Measurements from ENCODE around the gene FZD4.
A peak's percentile ranks its signal among the peaks of the same experiment; 100 is the strongest.
"Not testable (repeated sequence)": the region's sequence is repeated elsewhere in the genome, so short reads cannot be mapped to it uniquely, and the experiment has no call there.

FZD4 gene

DNA sequence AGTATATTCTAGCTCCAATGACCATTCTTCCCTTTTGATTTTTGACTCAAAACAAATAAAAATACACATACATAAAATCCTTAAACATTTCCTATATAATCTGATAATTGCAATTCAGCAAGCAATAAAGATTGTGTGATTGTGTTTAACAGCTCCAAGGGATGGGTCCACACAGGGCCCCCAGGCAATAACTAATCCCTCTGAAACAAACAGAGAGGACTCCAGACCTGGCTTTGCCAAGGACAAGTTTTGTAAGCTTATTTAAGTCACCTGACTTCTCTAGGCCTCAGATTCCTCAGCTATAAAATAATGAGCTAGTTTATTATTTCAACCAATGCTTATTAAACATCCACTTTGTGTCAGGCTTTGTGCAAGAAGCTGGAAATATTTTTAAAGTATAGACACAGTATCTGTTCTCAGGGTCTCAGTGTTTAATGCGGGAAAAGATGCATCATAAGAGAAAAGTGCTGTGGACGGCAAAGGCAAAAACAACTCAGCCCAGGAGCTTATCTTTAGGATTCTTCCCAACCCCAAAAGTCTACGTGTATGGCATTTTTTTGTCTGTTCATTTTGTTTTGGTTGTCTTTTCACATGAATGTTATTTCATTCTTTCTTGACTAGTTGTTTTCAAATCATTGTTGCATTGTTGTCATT, 20.1 kb downstream of the FZD4 start:
- DNase-seq, result no peak

DNA sequence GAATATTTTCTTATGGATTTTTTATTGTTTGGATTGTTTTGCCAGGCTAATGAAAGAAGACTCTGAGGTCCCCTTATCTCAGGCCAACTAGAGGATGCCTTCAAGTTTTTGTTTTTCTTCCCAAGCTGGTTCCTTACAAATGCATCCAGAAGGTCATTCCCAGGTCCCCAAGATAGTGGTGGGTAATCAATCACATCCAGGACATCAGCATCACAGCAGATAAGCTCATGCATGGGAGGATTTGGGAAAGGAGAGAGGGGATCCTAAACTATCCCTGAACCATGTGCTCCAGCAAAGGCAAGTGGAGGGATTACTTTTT, 20.7 kb downstream of the FZD4 start:
- DNase-seq, result no peak

DNA sequence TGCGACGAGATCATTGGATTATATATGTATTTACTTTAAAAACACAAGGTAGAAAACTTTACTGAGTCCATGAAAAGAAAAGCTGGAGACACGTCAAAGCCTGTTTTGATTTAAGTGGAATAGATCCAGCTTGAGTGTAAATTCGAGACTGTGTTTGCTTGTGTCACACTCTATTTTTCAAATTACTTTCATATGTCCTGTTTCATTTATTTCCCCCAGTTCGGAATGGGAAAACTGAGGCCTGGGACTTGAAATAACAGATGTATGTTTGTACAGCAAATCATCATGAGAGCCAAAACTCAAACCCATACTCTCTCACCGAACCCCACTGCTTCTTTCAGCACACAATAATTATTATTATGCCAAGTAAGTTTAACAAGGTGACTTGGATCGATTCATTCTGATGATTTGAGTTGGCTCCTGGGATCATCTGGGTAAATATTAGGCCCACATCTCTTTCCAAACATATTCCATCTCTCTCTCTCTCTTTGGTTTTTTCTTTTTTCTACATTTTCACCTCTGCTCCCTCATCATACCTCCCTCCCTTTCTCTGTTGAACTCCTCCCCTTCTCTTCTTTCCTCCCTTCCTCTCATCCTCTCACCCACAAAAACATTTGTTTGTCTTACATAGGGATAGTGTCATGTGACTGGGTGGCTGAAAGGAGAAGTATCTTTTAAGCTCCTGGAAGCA, 21.2 kb downstream of the FZD4 start:
- DNase-seq, result no peak

DNA sequence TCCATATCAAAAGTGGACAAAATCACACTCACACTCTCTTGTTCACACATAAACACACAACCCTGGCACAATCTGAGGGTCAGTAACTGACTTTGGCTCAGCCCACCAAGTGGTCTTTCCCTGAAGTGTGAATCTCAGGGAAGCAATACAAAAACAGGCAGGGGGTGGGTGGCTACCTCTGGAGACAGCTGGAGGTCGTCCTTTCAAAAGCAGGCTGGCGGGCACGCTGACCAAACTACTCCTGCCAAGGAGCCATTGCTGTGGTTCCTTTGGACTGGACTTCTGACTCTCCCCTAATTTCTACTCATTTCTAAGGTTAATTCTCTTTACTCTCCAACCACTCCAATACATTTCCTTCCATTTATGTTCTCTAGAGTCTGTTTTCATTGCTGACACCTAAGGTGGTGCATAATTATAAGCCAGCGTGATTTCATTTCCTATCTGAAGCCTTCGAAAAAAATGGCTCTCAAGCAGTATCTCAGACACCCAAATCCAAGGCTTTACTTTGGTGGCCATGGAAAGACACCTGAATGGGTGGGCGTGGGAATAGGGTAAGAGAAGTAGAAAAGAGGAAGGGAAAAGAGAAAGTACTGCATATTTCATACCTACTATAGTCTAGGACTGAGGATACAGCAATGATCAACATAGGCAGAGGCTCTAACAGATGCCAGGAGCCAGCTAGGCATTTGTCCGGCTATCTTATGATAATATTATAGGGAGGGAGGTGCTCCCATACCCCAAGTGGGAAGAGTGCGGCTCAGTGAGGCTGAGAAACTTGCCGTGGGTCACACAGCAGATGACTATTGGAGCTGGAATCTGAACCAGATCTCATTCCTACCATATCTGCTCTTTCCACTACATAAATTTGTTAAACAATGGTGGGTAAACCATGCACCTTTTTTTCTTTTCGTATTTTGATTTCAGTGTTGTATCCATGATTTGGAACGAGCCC, 22.0 kb downstream of the FZD4 start:
- no peak for DNase-seq

DNA sequence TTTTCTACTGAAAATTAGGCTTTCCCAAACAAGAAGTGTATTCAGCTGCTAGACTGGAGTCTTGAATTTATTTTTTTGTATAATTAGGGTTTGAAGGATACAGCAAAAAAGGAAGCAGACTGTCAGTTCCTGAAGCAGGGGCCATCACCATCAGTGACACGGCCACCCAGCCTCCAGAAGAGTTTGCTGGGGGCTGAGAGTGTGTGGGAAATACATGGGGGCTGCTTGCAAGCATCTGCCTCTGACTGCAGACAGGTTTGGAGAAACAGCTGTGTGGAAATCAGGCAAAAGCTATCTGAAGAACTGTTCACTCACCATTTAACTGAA, 23.0 kb downstream of the FZD4 start:
- no peak for DNase-seq

DNA sequence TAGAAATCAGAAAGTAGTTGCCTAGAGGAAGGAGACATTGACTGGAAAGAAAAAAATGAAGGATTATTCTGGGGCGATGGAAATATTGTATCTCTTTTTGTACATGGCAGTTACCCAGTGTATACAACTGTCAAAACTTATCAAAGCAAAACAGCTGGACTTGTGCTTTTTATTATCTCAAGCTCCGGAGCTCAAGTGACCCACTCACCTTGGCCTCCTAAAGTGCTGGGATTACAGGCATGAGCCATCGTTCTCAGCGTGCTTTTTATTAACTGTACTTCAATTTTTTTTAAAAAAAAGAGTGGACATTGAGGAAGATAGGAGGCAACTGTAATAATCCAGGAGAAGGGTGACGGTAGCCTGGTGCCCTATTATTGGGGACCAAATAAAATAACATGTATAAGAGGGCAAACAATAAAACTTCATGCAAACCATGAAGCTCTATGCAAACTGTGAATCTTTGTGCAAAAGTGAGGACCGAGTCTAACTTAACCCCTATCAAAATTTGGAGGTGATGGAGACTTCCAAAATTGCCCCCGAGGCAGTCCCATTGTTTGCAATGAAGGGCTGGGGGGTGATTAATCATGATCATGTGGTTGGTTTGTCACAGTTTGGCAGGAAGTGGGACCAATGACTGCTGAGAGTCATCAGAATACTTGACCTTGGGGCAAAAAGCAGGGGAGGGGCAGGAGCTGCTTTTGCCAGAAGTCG, 23.5 kb downstream of the FZD4 start:
- DNase-seq, result no peak

DNA sequence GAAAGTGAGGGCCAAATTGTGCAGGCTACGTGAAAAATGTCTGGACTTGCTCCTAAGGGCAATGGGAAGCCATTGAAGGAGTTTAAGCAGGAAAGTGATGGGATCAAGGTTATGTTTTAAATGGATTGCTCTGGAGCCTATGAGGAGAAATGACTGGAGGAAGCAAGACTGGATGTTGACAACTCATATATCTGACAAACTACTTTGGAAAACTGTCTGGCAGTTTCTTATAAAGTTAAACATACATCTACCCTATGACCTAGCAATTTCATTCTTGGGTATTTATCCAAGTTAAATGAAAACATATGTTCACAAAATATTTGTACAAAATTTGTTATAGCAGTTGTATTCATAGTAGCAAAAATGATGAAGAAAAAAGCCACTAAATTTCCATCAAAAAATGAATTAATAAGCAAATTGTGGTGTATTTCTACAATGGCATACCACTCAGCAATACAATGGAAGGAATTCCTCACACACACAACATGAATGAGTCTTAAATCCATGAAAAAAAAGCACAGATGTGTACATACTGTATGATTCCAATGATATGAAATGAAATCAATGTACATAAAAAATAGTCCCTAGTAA, 24.1 kb downstream of the FZD4 start:
- DNase-seq, result no peak

DNA sequence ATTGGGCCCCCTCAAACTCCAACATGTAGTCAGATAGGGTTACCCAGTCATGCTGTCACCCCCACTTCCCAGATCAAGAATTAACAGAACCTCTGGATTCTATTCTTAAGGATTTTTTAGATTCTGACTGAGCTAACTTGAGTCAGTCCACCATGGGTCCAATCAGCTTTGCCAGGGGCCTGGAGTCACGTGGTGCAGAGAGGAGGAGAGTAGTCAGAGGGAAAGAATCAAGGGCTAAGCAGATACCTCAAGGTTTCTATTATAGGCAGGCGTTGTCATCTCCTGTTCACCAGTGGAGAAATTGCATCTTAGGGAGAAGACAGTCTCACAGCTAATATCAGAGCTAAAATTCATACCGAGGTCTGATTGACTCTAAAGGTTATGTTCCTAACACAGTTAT, 28.2 kb downstream of the FZD4 start:
- no peak for DNase-seq

DNA sequence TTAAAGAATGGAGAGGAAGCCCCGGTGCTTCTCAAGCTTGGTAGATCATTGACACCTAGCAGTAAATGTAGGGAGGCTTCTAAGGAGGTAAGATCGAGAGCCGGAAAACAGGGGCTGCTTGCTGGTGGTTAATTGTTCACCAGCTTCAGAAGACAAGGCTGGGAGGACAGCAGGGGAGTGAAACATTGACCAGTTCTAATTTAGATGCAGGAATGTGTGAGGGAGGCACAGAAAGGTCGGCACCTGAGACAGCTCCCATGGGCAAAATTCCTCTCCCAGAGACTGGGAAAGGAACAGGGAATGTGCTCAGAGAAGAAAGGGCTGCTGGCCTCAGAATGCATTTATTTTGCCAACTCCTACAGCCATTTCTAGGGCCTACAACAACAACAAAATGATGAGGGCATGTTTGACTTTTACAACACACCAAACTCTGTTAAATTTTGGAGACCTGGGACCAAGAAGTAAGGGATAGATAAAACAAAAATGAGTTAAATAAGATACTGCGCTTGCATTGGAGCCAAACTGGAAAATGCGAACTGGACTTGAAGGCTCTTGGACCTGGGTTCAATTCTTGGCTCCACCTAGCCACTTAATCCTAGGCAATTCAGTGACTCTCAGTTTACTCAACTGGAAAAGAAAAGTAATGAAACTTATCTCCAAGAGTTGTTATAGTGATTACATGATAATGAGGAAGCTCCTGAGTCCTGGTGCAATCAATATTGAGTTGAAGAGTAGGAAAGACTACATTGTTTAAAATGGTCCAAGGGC, 31.0 kb downstream of the FZD4 start:
- DNase-seq, result no peak

DNA sequence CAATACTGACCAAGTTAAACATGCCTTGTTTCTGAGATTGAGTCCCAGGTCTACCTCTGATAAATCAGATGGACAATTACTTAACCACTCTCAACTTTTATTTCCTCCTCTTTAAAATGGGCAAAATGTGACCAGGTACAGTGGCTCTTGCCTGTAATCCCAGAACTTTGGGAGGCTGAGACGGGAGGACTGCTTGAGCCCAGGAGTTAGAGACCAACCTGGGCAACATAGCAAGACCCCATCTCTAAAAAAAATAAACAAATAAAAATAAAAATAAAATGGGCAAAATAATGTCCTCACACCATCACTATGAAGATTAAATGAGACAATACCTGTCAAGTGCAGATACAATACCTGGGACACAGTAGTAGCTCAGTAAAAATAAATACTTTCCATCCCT, 33.0 kb downstream of the FZD4 start:
- no peak for DNase-seq

DNA sequence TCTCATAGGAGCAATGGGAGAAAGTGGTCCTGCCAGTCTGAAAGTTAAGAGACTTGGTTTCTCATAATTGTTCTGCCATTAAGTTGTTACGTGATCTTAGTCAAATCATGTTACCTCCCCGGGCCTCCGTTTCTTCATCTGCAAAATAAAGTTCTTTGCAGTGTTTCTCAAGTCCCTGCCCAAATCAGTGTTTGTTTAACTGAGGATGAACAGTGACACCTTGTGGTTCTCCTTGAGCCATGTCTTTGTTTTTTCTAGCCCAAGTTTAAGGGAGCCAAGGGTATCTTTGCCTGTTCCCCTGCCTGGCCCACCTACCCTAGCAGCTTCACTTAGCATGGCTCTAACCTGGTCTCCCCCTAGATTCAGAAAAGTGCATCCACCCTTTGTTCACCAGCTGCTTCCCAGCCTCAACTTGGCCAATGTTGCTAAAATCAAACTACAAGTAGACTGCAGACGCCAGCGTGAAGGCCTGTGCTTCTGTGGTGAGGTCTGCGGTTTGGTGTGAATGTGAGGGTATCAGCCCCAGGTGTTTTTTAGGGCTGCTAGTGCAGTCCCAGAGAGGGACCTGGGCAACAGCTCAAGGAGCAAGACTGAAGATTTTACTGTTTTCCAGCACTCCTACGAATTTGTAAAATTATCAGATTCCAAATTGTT, 35.5 kb downstream of the FZD4 start:
- peak; percentile 38 for DNase-seq

DNA sequence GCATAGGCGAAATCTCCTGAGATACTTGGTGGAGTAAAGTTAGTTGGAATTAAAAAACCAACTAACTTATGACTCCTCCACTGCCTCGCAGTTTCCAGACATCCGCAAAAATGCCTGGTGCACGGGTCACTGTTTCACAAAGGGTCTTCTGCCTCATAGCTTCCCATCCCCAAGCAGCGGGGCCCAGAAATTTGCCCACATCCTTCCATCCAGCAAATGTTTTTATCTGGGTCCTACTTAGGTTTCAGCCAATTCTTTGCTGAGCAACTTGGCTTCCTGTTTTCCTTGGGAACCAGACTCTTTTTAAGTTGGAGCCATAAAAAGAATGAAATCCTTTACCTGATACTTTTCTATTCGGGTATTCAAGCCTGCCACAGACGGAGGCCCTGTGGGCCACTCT, 36.2 kb downstream of the FZD4 start:
- no peak for DNase-seq

DNA sequence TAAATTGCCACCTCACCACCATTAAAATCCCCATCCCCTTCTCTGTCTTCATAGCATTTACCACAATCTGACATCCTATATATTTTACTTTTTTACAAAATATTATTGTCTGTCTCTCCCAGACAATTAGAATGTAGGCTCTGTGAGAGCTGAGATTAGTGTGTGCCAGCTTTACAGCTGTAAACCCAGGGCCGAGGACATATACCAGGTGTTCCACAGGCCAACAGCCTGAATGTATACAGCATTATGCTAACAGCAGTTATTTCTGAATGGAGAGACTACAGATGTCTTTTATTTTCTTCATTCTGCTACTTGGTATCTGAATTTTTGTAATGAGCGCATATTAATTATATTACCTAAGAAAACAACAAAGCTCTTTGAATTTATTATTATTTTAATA, 36.7 kb downstream of the FZD4 start:
- DNase-seq, result no peak

DNA sequence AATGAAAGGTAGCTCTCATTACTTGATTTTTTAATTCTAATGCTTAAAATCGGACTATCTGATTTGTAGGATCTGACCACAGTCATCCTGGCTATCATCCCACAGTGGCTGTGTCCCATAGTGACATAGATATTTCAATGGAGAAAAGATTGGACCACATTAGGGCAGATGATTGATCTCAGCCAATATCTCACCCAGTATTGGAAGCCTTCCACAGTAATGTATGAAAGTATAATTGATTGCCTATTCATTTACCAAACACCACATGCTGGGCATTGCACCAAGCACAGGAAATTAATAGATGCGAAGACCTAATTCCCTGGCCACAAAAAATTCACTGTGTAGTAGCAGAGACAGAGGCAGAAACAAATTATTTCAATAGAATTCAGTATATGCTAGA, 37.6 kb downstream of the FZD4 start:
- DNase-seq, result no peak

DNA sequence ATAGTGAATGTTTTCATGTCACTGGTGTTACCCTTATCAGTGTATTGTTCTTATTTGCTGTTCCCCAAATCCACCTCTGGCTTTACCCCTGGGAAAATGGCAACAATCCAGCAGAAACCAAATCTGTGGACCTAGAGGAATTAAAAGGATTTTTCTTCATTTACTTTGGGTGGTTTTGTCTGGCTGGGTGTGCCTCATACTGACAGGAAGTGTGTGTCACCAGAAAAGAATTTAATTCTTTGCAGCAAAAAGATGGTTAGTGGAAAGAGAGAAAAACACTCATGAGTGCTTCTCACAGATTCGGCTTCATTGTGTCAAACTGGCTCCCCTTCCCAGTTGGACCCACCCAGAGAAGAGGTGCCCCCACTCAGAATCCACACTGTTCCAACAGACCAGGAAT, 38.9 kb downstream of the FZD4 start:
- no peak for DNase-seq

DNA sequence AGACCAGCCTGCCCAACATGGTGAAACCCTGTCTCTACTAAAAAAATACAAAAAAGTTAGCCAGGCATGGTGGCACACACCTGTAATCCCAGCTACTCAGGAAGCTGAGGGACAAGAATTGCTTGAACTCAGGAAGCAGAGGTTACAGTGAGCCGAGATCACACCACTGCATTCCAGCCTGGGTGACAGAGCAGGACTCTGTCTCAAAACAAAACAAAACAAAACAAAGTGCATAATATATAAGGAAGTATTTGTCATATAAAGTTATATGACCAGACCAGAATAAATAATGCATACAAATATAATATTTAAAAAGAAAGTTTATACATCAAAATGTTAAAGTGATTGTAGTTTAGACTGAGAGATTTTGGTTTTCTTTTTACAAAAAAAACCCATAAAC, 39.3 kb downstream of the FZD4 start:
- not testable (repeated sequence) for DNase-seq

DNA sequence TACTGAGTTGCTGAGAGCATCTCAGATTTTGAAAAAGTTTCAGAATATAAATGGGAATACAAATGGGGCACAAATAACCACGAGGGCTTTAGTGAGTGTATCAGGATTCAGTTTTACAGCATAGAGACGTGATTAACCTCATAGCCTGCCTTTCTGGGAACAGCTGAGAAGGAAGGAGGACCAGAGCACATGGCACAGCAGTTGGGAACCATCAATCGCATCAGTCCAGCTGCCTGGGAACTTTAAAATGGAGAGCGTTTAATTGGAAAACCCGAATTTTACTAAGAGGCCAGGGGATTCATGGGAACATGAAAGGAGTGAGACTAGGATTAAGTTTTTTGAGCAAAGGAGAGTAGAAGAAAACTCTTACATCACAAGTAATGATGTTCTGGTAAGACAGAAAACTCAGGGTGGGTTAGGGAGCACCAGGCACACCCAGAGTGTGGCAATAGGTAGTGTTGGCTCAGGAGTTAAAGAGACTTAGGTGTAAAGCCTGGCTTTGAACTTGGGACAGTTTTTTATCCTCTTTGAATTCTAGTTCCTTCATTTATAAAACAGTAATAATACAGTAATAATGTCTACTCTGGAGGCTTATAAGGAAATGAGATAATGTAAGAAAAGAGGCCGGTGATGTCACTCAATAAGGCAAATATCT, 40.2 kb downstream of the FZD4 start:
- no peak for DNase-seq

DNA sequence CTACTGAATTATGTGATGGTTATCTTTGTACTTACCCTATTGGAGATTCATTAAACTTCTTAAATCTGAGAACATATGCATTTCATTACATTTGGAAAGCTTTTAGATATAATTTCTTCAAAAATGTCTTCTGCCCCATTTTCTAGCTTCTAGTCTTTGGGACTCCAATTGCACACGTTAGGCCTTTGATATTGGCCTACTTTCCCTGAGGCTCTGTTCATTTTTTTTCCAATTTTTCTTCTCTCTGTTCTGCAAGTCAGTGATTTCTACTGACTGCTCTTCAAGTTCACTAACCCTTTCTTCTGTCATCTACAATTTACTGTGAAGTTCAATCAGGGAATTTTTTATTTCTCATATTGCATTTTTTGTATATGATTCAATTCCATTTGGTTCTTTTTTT, 43.0 kb downstream of the FZD4 start:
- DNase-seq, result no peak

DNA sequence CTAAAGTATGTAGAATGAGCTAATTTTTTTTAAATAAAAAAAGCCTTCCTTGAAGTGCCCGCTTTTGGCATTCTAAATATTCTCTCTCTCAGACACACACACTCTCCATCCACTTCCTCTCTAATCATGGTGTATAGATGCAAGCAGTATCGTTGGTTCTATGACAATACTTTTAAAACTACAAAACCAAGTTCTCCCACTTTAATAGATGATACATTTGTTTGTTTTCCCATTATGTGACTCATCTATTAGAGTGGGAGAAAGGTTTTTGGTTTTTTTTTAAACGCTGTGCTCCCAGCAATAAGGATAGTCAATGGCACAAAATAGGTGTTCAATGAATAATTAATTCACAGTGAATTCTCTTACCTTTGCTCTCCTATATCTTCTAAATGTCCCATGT, 44.6 kb downstream of the FZD4 start:
- DNase-seq, result no peak

DNA sequence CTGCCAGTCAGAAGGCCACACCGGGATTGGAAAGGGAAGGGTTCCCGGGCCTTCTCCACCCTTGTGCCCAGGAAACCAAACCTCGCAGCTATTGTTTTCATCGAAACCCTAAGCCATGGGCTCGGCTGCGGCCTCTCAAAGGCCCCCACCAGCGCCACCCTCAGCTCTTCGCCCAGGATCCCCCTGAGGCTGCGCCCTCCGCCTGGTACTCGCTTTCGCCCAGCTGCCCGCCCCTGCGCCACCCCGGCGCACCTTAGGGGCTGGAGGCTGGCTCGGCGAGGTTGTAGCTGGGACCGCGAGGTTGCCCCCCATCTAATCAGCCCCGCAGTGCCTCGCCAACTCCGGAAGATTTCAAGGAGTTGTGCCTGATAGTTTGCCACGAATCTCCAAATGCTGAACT, 49.0 kb downstream of the FZD4 start:
- DNase-seq, result no peak

DNA sequence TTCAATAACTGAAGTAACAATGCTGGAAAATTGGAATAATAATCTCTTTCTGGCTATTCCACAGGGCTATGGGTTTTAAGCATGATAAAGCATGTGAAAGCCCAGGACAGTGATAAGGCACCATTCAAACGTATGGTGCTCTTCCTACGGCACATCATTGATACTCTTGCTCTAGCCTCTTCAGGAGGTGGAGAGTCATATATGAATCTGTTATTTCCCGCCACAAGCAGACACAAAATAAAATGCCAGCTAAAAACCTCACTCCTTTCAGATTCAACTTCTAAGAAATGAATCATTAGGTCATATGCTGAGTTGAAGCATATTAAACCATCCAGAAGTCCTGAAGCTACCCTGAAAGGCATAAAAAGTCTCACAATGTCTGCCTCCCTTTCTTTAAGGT, 49.9 kb downstream of the FZD4 start:
- no peak for DNase-seq

Measured in NCI-H446 treated with DMSO at 0.1 percent for 48 hours (cell line).